Measurements from ENCODE around the gene ACACB.

DNA sequence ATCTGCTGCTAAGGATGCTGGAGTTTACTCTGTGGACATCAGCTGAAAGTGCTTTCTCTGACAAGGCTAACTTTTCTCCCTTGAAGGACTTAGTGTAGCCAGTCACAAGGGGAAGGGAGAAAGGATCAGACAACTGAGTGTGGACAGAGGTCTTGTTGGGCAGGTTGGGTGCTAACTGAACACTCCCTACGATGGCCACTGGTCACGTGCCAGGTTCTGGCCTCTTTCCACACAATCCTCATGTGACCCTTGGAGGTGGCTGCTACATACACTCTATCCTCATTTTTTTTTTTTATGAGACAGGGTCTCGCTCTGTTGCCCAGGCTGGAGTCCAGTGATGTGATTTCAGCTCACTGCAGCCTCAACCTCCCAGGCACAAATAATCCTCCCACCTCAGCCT is 153.0 kb downstream of the ACACB start:
- TF ChIP-seq POLR2A (IDR thresholded peaks at IDR 0.05) = no peak
- TF ChIP-seq, protein P1, sequence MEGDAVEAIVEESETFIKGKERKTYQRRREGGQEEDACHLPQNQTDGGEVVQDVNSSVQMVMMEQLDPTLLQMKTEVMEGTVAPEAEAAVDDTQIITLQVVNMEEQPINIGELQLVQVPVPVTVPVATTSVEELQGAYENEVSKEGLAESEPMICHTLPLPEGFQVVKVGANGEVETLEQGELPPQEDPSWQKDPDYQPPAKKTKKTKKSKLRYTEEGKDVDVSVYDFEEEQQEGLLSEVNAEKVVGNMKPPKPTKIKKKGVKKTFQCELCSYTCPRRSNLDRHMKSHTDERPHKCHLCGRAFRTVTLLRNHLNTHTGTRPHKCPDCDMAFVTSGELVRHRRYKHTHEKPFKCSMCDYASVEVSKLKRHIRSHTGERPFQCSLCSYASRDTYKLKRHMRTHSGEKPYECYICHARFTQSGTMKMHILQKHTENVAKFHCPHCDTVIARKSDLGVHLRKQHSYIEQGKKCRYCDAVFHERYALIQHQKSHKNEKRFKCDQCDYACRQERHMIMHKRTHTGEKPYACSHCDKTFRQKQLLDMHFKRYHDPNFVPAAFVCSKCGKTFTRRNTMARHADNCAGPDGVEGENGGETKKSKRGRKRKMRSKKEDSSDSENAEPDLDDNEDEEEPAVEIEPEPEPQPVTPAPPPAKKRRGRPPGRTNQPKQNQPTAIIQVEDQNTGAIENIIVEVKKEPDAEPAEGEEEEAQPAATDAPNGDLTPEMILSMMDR (IDR thresholded peaks at IDR 0.05) = no peak

Measured in esophagus squamous epithelium (tissue), 4 donors.